Measurements from ENCODE around the gene KDM2B. TPM values are rescaled to one million over a fixed set of nuclear protein-coding genes. Genes with fewer than 3 reads are reported as not detected.

Gene KDM2B
- total RNA-seq, 1 experiment from 2014 or later = 45.1 TPM

Small RNA genes within 50 kb of the gene (microRNA-seq; reads per million reads assigned to microRNA genes)
- not detected for gene MIR7107 (ENCODE audit: borderline number of aligned reads, borderline replicate concordance)

Other genes starting within 250 kb of the KDM2B start
- gene ANAPC5, start 228.6 kb downstream of the KDM2B start, total RNA-seq (2021) = 93.6 and 101 TPM in 2 replicates
- 37.2 and 43.7 TPM in 2 replicates for gene RNF34, start 180.9 kb downstream of the KDM2B start, total RNA-seq (2021)
- gene ORAI1, start 45.5 kb upstream of the KDM2B start, total RNA-seq (2021) = 25.6 and 28.1 TPM in 2 replicates
- gene MORN3, start 88.6 kb upstream of the KDM2B start, total RNA-seq (2021) = 1.8 and 2.9 TPM in 2 replicates
- 10.3 and 12.4 TPM in 2 replicates for gene TMEM120B, start 131.7 kb upstream of the KDM2B start, total RNA-seq (2021)
- 132 and 179 TPM in 2 replicates for gene RHOF, start 212.7 kb upstream of the KDM2B start, total RNA-seq (2021)
- gene SETD1B, start 223.0 kb upstream of the KDM2B start, total RNA-seq (2021) = 16.4 and 22.6 TPM in 2 replicates